HUES6 (cell line): ENCODE measurements around the gene MIXL1.

ENCODE experiments used
- H3K27ac ChIP-seq: 2 replicates; pipeline ENCODE4 v1.7.0; 2013; ENCODE audit warnings: low read depth, mild to moderate bottlenecking, low read length, inconsistent platforms
- H3K27me3 ChIP-seq: 2 replicates; pipeline ENCODE4 v1.6.1; 2013; ENCODE audit warnings: low read length; ENCODE audit not compliant: control insufficient read depth, insufficient read depth
- H3K36me3 ChIP-seq: 2 replicates; pipeline ENCODE4 v1.6.1; 2013; ENCODE audit warnings: low read length; ENCODE audit not compliant: control insufficient read depth, insufficient read depth
- H3K4me1 ChIP-seq: 2 replicates; pipeline ENCODE4 v1.6.1; 2013; ENCODE audit warnings: low read length; ENCODE audit not compliant: control insufficient read depth, insufficient read depth
- H3K4me3 ChIP-seq: 2 replicates; pipeline ENCODE4 v1.5.1; 2013; ENCODE audit warnings: low read depth, low read length
- H3K9ac ChIP-seq: one replicate; pipeline ENCODE4 v1.6.1; 2013; ENCODE audit warnings: mild to moderate bottlenecking, low read length
- H3K9me3 ChIP-seq: 2 replicates; pipeline ENCODE4 v1.6.1; 2013; ENCODE audit warnings: low read depth, low read length; ENCODE audit not compliant: control insufficient read depth, insufficient read depth

Gene MIXL1

DNA sequence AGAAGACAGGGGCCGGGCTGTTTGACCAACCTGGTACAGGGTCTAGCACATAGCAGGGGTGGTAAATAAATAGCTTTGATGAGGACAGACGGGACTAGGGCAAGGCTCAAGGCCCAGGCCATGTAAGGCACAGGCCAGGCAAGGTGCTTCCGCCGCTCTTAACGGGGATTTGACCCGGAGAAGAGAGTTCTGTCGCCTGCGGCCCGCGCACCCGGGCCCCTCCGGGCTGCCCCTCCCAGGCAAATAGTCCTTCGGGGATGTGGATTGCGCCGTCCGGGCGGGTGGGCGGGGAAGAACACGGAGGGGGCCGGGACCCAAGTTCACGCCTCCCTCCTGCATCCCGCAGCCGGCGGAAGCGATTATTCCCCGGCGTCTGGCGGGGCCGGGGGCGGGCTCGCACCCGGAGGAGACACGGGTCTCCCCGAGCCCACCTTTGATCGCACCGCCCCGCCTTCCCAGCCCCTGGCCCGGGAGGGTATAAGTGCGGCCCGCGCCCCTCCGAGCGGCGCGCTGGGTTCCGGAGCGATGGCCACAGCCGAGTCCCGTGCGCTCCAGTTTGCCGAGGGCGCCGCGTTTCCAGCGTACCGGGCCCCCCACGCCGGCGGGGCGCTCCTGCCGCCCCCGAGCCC, at the start of gene MIXL1:
Gene MIXL1 (plus strand): TSS at position 508 of the 629 bp plus-strand sequence. CDS start 18 bp downstream, at position 526.
- 0 out of 2 replicates have a peak, but pooled peaks cover 3% of the 10 kb centered on the region for H3K27me3 ChIP-seq
- H3K27ac ChIP-seq, result peak within 1 kb of the TSS; percentile 86; the same call in 1 of the 2 replicates
- peak within 1 kb of the TSS; percentile 97 for H3K4me3 ChIP-seq
- H3K9me3 ChIP-seq, result no peaks in the 10 kb centered on the region
- peaks cover 20% of the 10 kb centered on the region for H3K4me1 ChIP-seq
- peaks cover 19% of the 10 kb centered on the region for H3K36me3 ChIP-seq
- H3K9ac ChIP-seq, result peak within 1 kb of the TSS; percentile 97

DNA sequence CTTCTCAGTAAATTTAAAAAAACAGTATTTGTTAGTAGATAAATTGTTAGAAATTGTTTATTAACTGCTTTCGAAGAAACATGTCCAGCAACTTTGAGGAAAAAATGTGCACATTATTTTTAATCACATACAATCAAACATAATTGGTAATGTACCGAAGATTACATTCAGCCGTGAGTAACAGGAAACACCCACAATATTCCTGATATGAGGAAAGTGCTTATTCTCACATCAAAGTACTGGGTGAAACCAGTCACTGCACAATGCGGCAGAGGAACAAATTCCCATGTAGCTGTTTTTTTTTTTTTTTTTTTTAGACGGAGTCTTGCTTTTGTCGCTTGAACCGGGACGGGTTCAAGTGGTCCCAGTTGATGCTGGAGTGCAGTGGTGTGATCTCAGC, 46.6 kb upstream of the MIXL1 start:
- H3K27me3 ChIP-seq, result no peaks in the 10 kb centered on the region
- H3K4me3 ChIP-seq, result no peak overlapping the region
- no peak overlapping the region for H3K27ac ChIP-seq
- H3K9ac ChIP-seq, result no peak overlapping the region
- H3K9me3 ChIP-seq, result no peaks in the 10 kb centered on the region
- peaks cover 27% of the 10 kb centered on the region for H3K36me3 ChIP-seq
- H3K4me1 ChIP-seq, result no peaks in the 10 kb centered on the region

GRCh38 chr1:226181996-226182714, 41.3 kb upstream of the MIXL1 start:
- peaks cover 9% of the 10 kb centered on the region for H3K4me1 ChIP-seq
- H3K4me3 ChIP-seq, result no peak overlapping the region
- no peak overlapping the region for H3K9ac ChIP-seq
- no peaks in the 10 kb centered on the region for H3K27me3 ChIP-seq
- H3K36me3 ChIP-seq, result peaks cover 22% of the 10 kb centered on the region
- no peak overlapping the region for H3K27ac ChIP-seq
- H3K9me3 ChIP-seq, result no peaks in the 10 kb centered on the region

DNA sequence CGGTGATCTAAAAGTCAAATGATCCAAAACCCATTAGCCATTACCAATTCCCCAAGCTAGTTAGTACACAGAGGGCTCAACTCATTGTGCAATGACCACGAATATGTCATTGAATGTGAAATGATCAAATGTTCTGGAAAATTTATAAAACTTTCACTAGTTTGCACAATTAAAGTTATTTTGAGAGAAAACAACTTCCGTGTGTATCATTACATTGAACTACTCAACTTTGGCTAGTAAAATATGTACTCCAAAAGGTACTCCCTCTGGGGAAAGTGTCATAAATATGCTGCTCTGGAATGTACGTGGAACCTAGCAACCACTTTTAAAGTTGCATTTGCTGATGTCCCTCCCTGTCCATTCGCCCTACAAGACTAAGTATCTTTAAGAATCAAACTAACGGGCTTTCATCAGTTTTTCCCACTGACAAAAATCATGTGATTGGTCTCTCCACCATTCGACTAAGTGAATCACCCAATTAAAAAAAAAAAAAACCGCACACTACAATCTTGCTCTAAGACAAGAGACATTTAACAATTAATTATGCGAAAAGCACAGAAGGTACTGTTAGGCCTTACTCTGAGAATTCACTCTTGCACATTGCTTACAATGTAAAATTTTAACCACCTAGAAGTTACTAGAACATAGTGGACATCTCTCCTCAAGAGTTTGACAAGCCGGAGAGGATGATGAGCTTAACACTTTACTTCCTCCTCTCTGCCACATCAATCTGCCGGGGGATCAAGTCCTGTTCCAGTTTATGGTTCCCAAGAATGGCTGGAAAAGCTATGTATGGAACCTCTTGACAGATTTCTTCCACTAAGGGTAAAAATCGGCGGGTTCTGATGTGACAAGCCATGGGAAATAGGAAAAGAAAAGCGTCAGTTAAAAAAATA, 38.1 kb upstream of the MIXL1 start:
- peaks cover 9% of the 10 kb centered on the region for H3K4me1 ChIP-seq
- no peaks in the 10 kb centered on the region for H3K9me3 ChIP-seq
- no peak overlapping the region for H3K27ac ChIP-seq
- no peaks in the 10 kb centered on the region for H3K27me3 ChIP-seq
- H3K9ac ChIP-seq, result peak overlapping the region; percentile 94
- peak overlapping the region; percentile 97 for H3K4me3 ChIP-seq
- H3K36me3 ChIP-seq, result peaks cover 10% of the 10 kb centered on the region

- peaks cover 4% of the 10 kb centered on the region for H3K36me3 ChIP-seq
- H3K27ac ChIP-seq, result peak within 1 kb of the TSS; percentile 43; the same call in 1 of the 2 replicates
- H3K9me3 ChIP-seq, result no peaks in the 10 kb centered on the region
- no peaks in the 10 kb centered on the region for H3K27me3 ChIP-seq
- H3K9ac ChIP-seq, result peak within 1 kb of the TSS; percentile 94
- peaks cover 9% of the 10 kb centered on the region for H3K4me1 ChIP-seq
- peak within 1 kb of the TSS; percentile 97 for H3K4me3 ChIP-seq
Measured at GRCh38 chr1:226186124-226187018, 37.1 kb upstream of the MIXL1 start, which contains the start of gene ACBD3. TSS of gene ACBD3 (minus strand) at chr1:226186741. CDS start at chr1:226186675, 66 bp downstream.

- peaks cover 9% of the 10 kb centered on the region for H3K4me1 ChIP-seq
- peak overlapping the region; percentile 94 for H3K9ac ChIP-seq
- peak overlapping the region; percentile 97 for H3K4me3 ChIP-seq
- H3K27me3 ChIP-seq, result no peaks in the 10 kb centered on the region
- H3K9me3 ChIP-seq, result no peaks in the 10 kb centered on the region
- peak overlapping the region; percentile 43; the same call in 1 of the 2 replicates for H3K27ac ChIP-seq
- peaks cover 4% of the 10 kb centered on the region for H3K36me3 ChIP-seq
Measured at GRCh38 chr1:226187019-226187322, 36.5 kb upstream of the MIXL1 start.

- Histone ChIP-seq H3K27me3 (no peaks in the 10 kb centered on the region), H3K9ac (no peak overlapping the region), H3K9me3 (no peaks in the 10 kb centered on the region), H3K4me3 (peak overlapping the region; percentile 97), H3K4me1 (peaks cover 9% of the 10 kb centered on the region), H3K36me3 (peaks cover 4% of the 10 kb centered on the region), H3K27ac (no peak overlapping the region)
Measured at GRCh38 chr1:226187380-226187779, 36.1 kb upstream of the MIXL1 start.

GRCh38 chr1:226195144-226195543, 28.3 kb upstream of the MIXL1 start:
- H3K9me3 ChIP-seq, result no peaks in the 10 kb centered on the region
- H3K4me3 ChIP-seq, result no peak overlapping the region
- H3K4me1 ChIP-seq, result peaks cover 7% of the 10 kb centered on the region
- no peak overlapping the region for H3K27ac ChIP-seq
- H3K27me3 ChIP-seq, result no peaks in the 10 kb centered on the region
- H3K9ac ChIP-seq, result no peak overlapping the region
- no peaks in the 10 kb centered on the region for H3K36me3 ChIP-seq

DNA sequence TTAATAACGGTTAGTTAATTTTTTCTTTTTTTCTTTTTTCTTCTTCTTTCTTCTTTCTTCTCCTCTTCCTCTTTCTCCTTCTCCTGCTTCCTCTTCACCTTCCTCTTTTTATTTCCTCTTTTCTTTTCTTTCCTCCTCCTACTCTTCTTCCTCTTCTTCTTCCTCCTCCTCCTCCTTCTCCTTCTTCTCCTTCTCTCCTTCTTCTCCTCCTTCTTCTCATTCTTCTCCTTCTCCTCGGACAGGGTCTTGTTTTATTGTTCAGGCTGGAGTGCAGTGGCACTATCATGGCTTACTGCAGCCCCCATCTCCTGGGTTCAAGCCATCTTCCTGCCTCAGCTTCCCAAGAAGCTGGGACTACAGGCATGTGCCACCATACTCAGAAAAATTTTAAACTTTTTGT, 23.5 kb upstream of the MIXL1 start:
- Histone ChIP-seq H3K4me1 (peaks cover 24% of the 10 kb centered on the region), H3K36me3 (no peaks in the 10 kb centered on the region), H3K27me3 (no peaks in the 10 kb centered on the region), H3K9me3 (no peaks in the 10 kb centered on the region), H3K27ac (no peak overlapping the region), H3K9ac (no peak overlapping the region), H3K4me3 (no peak overlapping the region)

GRCh38 chr1:226201029-226201593, 22.4 kb upstream of the MIXL1 start:
- Histone ChIP-seq H3K9me3 (no peaks in the 10 kb centered on the region), H3K4me1 (peaks cover 18% of the 10 kb centered on the region), H3K4me3 (no peak overlapping the region), H3K27me3 (no peaks in the 10 kb centered on the region), H3K36me3 (no peaks in the 10 kb centered on the region), H3K27ac (no peak overlapping the region), H3K9ac (no peak overlapping the region)
